CD1c-positive myeloid dendritic cell (primary cell): Measurements from ENCODE around the gene COQ3.
A peak's percentile ranks its signal among the peaks of the same experiment; 100 is the strongest.

Experiments
- DNase-seq: peaks from one replicate; pipeline ENCODE4 v3.0.0-alpha.2; 2016; ENCODE audit errors: extremely low spot score

Gene COQ3

DNA sequence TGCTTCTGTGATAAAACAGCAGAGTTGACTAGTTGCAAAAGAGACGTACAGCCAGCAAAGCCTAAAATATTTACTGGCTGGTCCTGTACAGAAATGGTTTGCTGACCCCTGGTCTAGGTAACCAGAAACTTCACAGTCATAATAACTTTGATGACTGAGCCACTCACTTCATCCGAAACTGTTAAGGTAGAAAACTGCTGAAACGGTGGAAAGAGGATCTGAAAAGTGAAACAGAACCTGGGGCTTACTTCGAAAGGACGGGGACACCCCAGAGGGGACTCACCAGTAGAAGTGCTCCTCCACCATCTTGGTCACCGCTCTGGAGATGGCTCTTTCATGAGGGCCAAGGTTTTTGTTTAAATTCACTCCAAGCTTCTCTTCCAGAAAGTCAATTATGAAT lies 60.9 kb downstream of the COQ3 start:
- no peak for DNase-seq

DNA sequence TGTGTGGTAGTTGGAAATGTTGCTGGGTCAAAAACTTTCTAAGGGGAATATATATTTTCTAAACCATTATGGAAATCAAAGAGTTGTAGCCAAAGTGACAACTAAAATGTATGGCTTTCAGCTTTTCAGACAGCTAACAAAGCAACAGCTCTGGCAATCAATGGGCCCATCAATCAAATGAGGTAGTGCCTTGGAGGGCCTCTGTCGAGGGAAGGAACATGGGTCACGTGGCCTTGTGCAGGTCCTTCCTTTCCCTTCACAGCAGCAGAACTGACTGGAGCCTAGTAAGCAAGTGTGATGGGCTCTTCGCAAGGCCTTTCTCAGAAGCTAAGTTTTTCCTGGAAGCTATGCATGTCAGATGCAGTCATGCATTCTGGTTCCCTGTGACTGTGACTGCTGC lies 62.5 kb downstream of the COQ3 start:
- DNase-seq, result no peak

DNA sequence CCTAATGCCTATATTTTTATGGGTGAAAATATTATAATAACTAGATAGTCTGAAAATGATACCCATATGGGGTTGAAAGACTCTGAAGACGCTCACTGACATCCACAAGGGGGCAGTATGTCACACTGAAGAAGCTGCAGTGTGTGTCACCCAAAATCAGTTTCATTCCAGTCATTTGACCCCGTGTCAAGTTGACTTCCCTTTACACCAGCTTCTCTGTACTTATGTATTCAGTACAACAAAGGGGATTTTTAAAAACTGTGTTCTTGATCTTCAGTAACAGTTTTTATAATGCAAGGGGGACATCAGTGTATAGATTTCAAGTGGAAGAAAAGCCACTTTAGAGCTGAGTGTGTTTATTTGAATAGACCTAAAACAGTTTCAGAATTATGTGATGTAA lies 63.8 kb downstream of the COQ3 start:
- peak; percentile 75 for DNase-seq

DNA sequence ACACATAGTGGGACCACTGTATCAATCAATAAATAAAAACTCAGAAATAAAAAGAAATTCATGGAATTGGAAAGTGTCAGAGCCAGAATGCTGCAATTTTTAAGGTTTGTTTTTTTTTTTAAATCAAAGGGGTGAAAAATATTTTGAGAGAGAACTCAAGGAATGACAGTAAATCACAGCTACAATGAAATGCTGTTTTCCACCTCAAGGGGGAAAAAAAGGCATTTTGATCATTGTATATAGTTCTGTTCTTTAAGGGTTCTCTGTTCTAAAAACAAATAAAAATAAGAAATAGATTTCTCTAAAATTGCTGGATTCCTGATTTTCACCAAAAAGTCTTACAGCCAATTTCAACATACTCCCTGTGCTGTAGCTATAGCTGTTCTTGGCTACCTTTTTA lies 69.0 kb downstream of the COQ3 start:
- no peak for DNase-seq
